ENCODE data around the gene EXOC4.

GRCh38 chr7:133750287-133750686, 497.4 kb downstream of the EXOC4 start:
- TF ChIP-seq CTCF (IDR thresholded peaks at IDR 0.05) (no peak), POLR2AphosphoS5 (IDR thresholded peaks at IDR 0.05) (no peak), POLR2A (IDR thresholded peaks at IDR 0.05) (no peak), EP300 (IDR thresholded peaks at IDR 0.05) (no peak)

Data from sigmoid colon (tissue), 4 donors.